OCI-LY7 (cell line): Measurements from ENCODE around the gene ZMYND11. TPM values are rescaled to one million over a fixed set of nuclear protein-coding genes. Genes with fewer than 3 reads are reported as not detected.

Source experiments
- BruUV-seq: library from RNA; stranded (reverse); fragments of 400-500 nt; replicated peaks from 2 replicates; lab custom pipeline; 2021; lab: Mats Ljungman, UMichigan
- CTCF ChIA-PET: fragments of 300-600 bp; sonication (Branson Sonifier 250); formaldehyde crosslinking; loops from one replicate; lab custom pipeline; 2022; ENCODE audit warnings: antibody characterized with exemption; ENCODE audit not compliant: unreplicated experiment; lab: Charles Lee
- POLR2A ChIA-PET: fragments of 300-600 bp; sonication (Branson Sonifier 250); formaldehyde crosslinking; loops from one replicate; lab custom pipeline; 2022; ENCODE audit warnings: antibody characterized with exemption; lab: Charles Lee
- DNase-seq: peaks from one replicate; pipeline ENCODE4 v3.0.0-alpha.2; 2015; ENCODE audit warnings: low spot score
- H2AFZ ChIP-seq: fragments of 200-600 bp; sonication (generic), shearing (Covaris generic); 2 replicates; pipeline ENCODE4 v1.6.1; 2014; ENCODE audit warnings: mild to moderate bottlenecking, antibody characterized with exemption, low read length, moderate library complexity
- H3K27ac ChIP-seq: fragments of 200-600 bp; sonication (generic); 2 replicates; pipeline ENCODE4 v1.5.1; 2014; ENCODE audit warnings: mixed run types, low read depth, mild to moderate bottlenecking, moderate library complexity, low read length, inconsistent platforms; ENCODE audit not compliant: poor library complexity, severe bottlenecking
- H3K36me3 ChIP-seq: fragments of 200-600 bp; sonication (generic); 2 replicates; pipeline ENCODE4 v1.6.1; 2014; ENCODE audit warnings: mild to moderate bottlenecking, antibody characterized with exemption, low read length, moderate library complexity, mixed read lengths; ENCODE audit not compliant: insufficient read depth
- H3K4me1 ChIP-seq: fragments of 200-600 bp; sonication (generic); 2 replicates; pipeline ENCODE4 v1.5.1; 2014; ENCODE audit warnings: mild to moderate bottlenecking, low read length; ENCODE audit not compliant: insufficient read depth, poor library complexity, severe bottlenecking
- H3K4me2 ChIP-seq: fragments of 200-600 bp; sonication (generic); 2 replicates; pipeline ENCODE4 v1.6.1; 2014; ENCODE audit warnings: mild to moderate bottlenecking, low read length
- H3K4me3 ChIP-seq: fragments of 200-600 bp; sonication (generic); 2 replicates; pipeline ENCODE4 v1.5.1; 2014; ENCODE audit warnings: mild to moderate bottlenecking, low read depth, low read length; ENCODE audit not compliant: poor library complexity, severe bottlenecking
- H3K79me2 ChIP-seq: fragments of 200-600 bp; sonication (generic); 2 replicates; pipeline ENCODE4 v1.6.1; 2016; ENCODE audit warnings: low read depth, mild to moderate bottlenecking, low read length, moderate library complexity, mixed read lengths; ENCODE audit not compliant: insufficient read depth
- H3K9me2 ChIP-seq: fragments of 200-600 bp; sonication (generic); 2 replicates; pipeline ENCODE4 v1.6.1; 2016; ENCODE audit warnings: mild to moderate bottlenecking, low read length, mixed read lengths; ENCODE audit not compliant: insufficient read depth
- H3K9me3 ChIP-seq: fragments of 200-600 bp; sonication (generic); 2 replicates; pipeline ENCODE4 v1.6.1; 2014; ENCODE audit warnings: mild to moderate bottlenecking, mixed run types, low read length, mixed read lengths
- H4K20me1 ChIP-seq: fragments of 200-600 bp; sonication (generic); 2 replicates; pipeline ENCODE4 v1.6.1; 2014; ENCODE audit warnings: mild to moderate bottlenecking, antibody characterized with exemption, low read length, moderate library complexity, mixed read lengths; ENCODE audit not compliant: insufficient read depth
- CTCF ChIP-seq: fragments of 200-600 bp; sonication (generic); conservative IDR thresholded peaks from 2 replicates; pipeline ENCODE4 v1.5.1; 2014; ENCODE audit warnings: mild to moderate bottlenecking, antibody characterized with exemption, low read length, moderate library complexity, mixed read lengths
- EZH2phosphoT487 ChIP-seq: fragments of 200-600 bp; sonication (generic); IDR thresholded peaks from 2 replicates; pipeline ENCODE4 v1.6.1; 2018; ENCODE audit warnings: low read depth, borderline replicate concordance, mild to moderate bottlenecking, mixed run types, antibody characterized with exemption, low read length, moderate library complexity, mixed read lengths
- intact Hi-C: fragments of 100-400 bp; cut with micrococcal nuclease; formaldehyde crosslinking; loops from one replicate; pipeline ENCODE4 v1.10.0; 2022; ENCODE audit not compliant: unreplicated experiment
- total RNA-seq, 2 experiments: library from RNA; depleted of rRNA in 1 of 2; stranded (reverse); fragments of >200 nt in 1 of 2; shearing (Covaris generic) in 1 of 2; gene quantifications; 2 replicates each; pipeline ENCODE4 v1.2.3, GENCODE V29; 2014 to 2022

ZMYND11 gene
- total RNA-seq, 2 experiments from 2014 or later = 4.0 to 5.5 TPM

DNA sequence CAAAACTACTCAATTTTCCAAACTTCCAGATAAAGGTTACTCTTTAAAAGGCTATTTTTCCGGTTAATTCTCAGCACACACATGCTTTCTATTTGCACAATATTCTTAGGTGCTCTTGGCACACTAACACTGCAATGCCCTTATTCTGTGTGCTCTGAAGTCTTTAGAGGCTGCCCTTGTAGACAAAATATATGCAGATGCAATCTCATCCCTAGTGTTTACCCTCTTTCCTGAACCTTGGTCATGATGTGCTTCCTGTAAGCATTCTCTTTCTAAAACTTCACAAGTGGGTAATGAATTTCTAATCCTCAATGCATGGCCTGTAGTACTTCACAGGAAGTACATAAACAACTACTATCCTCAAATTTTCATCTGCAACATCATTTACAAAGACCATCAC is 45.1 kb upstream of the ZMYND11 start:
- H3K9me3 ChIP-seq = 0 out of 2 replicates have a peak, but pooled peaks cover under 1% of the 10 kb centered on the region
- no peak for DNase-seq
- H3K36me3 ChIP-seq = no peaks in the 10 kb centered on the region
- no peak overlapping the region for H3K4me2 ChIP-seq
- intact Hi-C loops = no loop called here
- no TSS peak for BruUV-seq
- no peaks in the 10 kb centered on the region for H3K4me1 ChIP-seq
- no peaks in the 10 kb centered on the region for H4K20me1 ChIP-seq
- no peak overlapping the region for H2AFZ ChIP-seq
- POLR2A ChIA-PET = no interaction called here
- CTCF ChIA-PET = no interaction called here
- H3K79me2 ChIP-seq = no peaks in the 10 kb centered on the region
- H3K9me2 ChIP-seq = no peaks in the 10 kb centered on the region
- H3K27ac ChIP-seq = no peak overlapping the region
- no peak for TF ChIP-seq CTCF
- no peak for TF ChIP-seq EZH2phosphoT487
- no peak overlapping the region for H3K4me3 ChIP-seq

GRCh38 chr10:91313-91712 is 43.9 kb upstream of the ZMYND11 start:
- DNase-seq = no peak
- CTCF ChIA-PET = no interaction called here
- no peaks in the 10 kb centered on the region for H3K36me3 ChIP-seq
- peaks cover 5% of the 10 kb centered on the region; the same call in 1 of the 2 replicates for H3K9me3 ChIP-seq
- no peaks in the 10 kb centered on the region for H3K4me1 ChIP-seq
- no peaks in the 10 kb centered on the region for H3K79me2 ChIP-seq
- H3K27ac ChIP-seq = no peak overlapping the region
- no peaks in the 10 kb centered on the region for H3K9me2 ChIP-seq
- no peak overlapping the region for H2AFZ ChIP-seq
- BruUV-seq = no TSS peak
- no peak overlapping the region for H3K4me3 ChIP-seq
- POLR2A ChIA-PET = no interaction called here
- H3K4me2 ChIP-seq = no peak overlapping the region
- TF ChIP-seq EZH2phosphoT487 = no peak
- no peak for TF ChIP-seq CTCF
- no peaks in the 10 kb centered on the region for H4K20me1 ChIP-seq
- intact Hi-C loops = no loop called here

DNA sequence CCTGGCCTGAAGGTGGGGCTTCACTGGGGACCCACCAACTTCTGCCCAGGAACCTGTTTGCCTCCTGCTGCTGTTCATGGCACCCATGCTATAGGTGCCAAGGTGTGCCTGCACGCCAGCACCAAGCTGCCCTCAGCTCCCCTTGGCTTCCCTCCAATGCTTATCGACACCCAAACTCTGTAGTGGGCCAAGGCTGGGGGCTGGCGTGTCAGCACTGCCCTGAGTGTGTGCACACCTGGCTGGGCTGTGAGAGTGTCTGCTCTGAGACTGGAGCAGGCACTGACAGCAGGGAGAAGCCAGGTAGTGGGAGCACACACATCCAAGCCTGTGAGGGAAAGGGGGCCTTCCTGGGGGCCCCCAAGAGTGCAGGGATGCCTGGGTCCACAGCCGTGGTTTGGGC is 43.1 kb upstream of the ZMYND11 start:
- H2AFZ ChIP-seq = no peak overlapping the region
- POLR2A ChIA-PET = no interaction called here
- intact Hi-C loops = no loop called here
- DNase-seq = no peak
- TF ChIP-seq EZH2phosphoT487 = no peak
- no peak for TF ChIP-seq CTCF
- no peaks in the 10 kb centered on the region for H4K20me1 ChIP-seq
- H3K4me3 ChIP-seq = no peak overlapping the region
- BruUV-seq = no TSS peak
- H3K9me3 ChIP-seq = peaks cover 5% of the 10 kb centered on the region; the same call in 1 of the 2 replicates
- H3K79me2 ChIP-seq = no peaks in the 10 kb centered on the region
- H3K9me2 ChIP-seq = no peaks in the 10 kb centered on the region
- CTCF ChIA-PET = no interaction called here
- H3K36me3 ChIP-seq = no peaks in the 10 kb centered on the region
- no peak overlapping the region for H3K4me2 ChIP-seq
- no peak overlapping the region for H3K27ac ChIP-seq
- H3K4me1 ChIP-seq = no peaks in the 10 kb centered on the region
